HG03469 (cell line): ENCODE measurements around the gene APBA2.

Experiments
- ATAC-seq: cut with Tn5 transposase; IDR thresholded peaks from one replicate; pipeline ENCODE4 v1.9.1; 2021; ENCODE audit warnings: mild to moderate bottlenecking, moderate library complexity, moderate number of reproducible peaks; ENCODE audit not compliant: unreplicated experiment

The APBA2 gene

DNA sequence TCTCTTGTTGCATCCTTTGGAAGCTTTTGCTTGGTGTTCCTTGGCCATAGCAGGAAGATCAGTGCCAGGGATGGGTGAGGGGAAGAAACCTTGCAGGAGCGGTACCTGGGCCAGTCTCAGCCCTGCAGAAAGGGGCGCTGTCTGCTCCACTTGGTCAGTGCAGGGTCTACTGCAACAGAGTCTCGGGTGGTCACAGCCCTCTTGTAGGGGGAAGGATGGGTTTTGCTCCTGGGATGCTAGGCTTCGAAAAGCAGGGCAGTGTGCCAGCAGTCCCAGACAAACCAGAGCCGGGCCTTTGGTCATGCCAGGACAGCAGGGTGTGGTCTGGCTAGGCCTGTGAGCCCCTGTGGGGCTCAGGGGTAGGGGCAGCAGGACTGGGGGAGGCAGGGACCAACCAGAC, 186.7 kb downstream of the APBA2 start:
- ATAC-seq, result no peak

DNA sequence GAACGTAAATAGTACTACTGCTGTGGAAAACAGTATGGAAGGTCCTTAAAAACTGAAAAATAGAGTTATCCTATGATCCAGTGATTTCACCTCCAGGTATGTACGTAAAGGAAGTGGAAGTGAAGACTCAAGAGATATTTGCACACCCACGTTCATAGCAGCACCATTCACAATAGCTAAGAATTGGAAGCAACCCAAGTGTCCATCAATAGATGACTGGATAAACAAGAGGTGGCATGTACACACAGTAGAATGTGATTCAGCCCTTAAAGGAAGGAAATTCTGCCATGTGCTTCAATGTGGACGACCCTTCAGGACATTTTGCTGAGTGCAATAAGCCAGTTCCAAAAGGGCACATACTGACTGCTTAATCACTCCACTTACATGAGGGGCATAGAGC, 188.3 kb downstream of the APBA2 start:
- no peak for ATAC-seq

DNA sequence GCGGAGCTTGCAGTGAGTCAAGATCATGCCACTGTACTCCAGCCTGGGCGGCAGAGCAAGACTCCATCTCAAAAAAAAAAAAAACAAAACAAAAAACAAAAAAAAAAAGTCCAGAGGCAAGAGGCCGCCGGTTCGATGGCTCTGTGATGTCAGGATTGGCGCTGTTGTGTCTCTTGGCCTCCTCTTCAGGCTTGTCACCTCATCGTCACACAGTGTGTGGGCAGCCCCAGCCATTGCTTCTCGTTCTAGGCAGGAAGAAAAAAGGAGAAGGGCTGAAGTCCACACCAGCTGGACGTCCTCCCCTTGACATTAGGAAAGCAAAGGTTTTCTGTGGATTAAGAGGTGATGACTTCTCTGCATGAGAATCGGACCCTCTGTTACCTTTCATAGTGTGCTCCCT, 192.8 kb downstream of the APBA2 start:
- ATAC-seq, result no peak

DNA sequence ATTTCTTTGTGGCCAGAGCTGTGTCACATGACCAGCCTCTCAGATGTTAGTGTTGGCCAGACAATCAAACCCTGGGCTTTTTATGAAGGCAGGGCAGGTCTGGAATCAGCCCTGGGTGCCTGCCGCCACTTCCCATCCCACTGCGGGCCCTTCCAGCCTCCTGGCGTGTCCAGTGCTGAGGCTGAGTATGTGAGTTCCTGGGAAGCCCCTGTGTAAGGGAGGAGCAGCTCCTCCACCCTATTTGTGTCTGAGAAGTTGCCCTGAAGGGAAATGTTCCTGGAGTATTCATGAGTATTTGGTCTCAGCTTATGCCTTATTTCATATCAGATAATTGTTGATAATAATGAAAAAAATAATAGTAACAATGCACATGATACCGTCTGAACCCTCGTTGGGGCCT, 193.7 kb downstream of the APBA2 start:
- ATAC-seq, result no peak

DNA sequence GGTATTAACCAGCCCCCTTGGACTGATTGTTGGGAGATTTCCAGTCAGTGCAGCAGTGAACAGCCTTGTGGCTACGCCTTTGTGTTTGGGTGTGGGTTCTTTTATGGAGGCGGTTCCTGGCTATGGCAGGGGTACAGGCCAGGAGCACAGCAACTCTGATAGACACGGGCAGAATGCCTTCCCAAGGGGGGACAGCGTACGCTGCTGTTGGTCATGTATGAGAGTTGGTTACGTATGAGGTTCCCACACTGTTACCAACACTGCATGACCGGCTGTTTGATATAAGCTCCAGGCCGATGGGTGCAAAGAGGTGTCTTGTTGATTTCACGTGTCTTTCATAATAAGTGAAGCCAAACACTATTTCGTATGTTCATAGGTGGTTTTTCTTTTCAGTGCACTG, 196.0 kb downstream of the APBA2 start:
- no peak for ATAC-seq

DNA sequence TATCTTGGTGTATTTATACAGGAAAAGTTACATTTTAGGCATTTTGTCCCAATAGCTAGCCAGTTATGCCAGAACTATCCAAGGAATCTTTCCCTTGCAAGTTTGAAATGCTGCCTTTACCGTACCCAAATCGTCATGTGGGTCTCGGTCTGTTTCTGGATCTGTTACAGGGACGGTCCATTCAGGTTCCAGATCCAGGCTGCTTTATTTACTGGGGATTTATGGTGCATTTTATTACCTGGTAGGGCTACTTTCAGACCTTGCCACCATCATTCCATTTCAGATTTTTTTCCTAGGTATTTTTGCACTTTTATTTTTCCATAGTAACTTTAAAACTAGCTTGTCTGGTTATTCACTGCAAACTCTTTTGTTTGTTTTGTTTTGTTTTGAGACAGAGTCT, 197.4 kb downstream of the APBA2 start:
- ATAC-seq, result no peak

- ATAC-seq, result no peak
Measured at GRCh38 chr15:29083858-29084257, 198.1 kb downstream of the APBA2 start.

DNA sequence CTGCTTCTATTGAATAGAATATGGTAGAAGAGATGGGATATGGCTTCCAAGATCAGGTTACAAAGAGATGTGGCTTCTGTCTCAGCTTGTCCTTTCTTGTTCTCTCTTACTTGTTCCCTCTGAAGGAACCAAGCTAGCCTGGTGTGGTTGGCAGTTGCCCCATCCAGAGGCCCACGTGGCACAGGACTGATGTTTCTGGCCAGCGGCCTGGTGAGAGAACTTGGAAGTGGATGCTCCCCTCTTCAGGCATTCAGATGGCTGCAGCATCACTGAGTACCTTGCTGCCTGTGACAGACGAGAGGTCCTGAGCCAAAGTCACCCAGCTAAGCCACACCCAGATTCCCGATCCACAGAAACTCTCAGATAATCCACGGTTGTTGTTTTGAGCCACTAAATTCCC, 200.2 kb downstream of the APBA2 start:
- no peak for ATAC-seq

- no peak for ATAC-seq
Measured at GRCh38 chr15:29086891-29087290, 201.1 kb downstream of the APBA2 start.

DNA sequence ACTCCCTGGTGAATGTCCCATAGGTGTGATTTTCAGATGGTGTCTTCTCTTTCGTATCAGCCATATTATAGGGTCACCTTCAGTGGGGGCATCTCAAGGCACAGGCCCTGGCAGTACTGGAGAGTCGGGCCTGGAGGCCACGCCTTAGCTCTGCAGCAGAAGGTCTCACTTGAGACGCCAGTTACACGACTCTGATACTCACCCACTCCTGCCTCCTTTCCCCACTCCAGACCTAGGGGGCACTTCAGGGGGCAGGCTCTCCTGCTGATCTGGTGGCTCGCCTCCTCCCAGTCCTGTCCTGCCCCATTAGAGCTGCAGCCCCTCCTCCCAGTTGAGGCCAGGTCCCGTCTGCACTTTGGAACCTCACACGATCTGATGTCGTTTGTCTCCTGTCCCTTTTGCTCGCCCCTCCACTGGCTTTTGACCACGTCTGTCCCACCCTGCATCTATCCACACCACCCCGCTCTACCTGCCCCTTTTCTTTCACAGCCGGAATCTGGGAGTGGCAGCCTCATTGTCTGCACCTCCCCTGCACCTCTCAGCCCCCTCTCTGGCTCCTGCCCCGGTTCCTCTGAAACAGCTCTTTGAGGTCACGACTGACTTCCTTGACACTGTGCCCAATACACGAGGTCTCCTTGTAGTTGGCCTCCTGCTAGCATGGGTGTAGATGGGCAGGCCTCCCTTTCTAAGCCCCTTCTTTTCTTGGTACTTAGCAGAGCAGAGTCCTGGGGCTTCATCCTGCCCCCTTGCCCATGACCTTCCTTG, 201.9 kb downstream of the APBA2 start:
- no peak for ATAC-seq

- no peak for ATAC-seq
Measured at GRCh38 chr15:29088666-29089065, 202.9 kb downstream of the APBA2 start.

DNA sequence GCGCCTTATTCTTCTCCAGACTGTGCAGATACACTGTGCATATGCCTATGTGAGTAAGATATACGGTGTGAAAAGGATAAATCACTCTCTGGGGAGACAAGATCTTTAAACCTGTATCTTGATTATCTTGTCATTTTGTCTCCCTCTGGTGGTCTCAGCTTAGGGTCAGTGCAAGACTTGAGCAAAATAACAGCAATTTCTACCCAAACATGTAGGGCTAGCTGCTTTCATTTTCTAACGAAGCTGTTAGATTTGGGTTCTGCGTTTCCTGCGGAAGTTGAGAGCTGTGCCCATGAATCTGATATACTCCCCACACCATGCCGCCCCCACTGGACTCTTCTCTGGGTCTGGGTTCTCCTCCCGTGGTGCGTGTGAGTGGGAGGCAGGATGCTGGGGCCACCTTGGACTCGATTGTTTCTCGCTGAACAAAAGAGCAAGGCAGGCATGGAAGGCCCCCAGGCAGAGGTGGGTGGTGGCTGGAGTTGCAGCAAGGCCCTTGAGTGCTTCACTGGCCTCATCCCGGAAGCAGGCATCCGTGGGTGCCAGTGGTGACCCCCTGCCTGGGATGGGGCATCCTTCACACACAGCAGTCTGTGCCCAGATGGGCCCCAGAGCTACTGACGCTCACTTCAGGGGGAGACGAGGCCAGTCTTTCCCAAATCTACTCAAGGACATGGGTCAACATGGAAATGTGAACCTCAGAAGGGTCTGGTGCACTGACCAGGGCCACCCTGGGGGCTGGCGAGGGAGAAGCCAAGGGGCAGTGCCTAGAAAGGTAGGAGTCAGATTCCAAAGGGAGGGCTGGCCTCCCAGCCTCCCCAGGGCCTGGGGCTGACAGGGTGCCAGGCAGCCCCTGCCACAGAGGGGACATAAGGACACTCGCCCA, 204.2 kb downstream of the APBA2 start:
- no peak for ATAC-seq

DNA sequence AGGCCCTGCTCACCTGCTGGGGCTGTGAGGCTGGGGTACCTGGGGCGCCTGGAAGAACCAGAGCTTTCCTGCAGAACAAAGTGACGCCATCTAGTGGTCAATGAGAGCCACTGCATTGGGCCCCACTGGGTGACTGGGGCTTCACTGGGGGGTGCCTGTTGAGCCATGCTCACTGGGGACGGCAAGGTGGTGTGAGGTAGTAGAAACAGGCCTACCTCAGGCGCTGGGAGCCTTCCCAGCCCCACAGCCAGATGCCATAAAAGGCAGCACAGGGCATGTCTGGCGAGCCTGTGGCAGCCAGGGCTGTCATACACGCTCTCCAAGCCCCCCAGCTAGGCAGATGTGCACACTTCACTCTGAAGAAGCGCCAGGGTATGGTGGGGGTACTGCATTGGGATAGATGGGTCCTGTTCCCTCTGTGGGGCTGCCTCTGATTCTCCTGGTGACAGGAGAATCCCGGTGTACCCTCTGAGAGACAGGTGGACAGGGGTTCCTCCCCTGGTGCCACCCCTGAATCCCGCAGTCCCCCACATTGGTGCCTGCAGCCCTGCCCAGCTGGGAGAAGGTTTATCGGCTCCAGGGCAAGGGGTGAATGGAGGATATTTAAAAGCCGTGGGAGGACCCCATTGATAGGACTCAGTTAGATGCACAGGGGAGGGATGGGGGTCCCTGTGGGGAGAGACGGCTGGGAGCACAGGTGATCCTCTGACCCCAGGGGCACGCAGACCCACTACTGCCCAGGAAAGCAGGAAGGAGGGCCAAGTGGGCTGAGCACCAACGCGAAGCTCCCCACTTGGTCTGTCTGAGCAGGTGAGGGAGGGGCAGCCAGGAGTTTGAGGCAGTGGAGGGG, 205.1 kb downstream of the APBA2 start:
- no peak for ATAC-seq

DNA sequence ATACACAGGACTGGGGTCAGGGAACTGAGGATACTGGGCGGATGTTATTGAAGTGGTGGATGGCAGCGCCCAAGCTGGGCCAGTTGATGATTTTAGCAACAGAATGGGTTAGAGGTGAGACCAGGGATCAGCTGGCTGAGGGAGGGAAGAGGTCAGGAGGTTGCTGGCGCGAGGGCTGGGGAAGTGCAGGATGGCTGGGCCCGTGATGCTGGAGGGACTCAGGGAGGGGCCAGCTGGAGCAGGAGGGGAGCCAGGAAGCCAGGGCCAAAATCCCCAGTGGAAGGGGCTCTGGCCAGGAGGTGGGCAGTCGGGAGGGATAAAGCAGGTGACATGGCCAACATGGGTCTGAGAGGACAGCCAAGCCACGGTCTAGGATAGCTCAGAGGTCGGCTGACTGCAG, 205.9 kb downstream of the APBA2 start:
- no peak for ATAC-seq

GRCh38 chr15:29092376-29093064, 206.7 kb downstream of the APBA2 start:
- no peak for ATAC-seq

GRCh38 chr15:29093065-29093435, 207.3 kb downstream of the APBA2 start:
- no peak for ATAC-seq

DNA sequence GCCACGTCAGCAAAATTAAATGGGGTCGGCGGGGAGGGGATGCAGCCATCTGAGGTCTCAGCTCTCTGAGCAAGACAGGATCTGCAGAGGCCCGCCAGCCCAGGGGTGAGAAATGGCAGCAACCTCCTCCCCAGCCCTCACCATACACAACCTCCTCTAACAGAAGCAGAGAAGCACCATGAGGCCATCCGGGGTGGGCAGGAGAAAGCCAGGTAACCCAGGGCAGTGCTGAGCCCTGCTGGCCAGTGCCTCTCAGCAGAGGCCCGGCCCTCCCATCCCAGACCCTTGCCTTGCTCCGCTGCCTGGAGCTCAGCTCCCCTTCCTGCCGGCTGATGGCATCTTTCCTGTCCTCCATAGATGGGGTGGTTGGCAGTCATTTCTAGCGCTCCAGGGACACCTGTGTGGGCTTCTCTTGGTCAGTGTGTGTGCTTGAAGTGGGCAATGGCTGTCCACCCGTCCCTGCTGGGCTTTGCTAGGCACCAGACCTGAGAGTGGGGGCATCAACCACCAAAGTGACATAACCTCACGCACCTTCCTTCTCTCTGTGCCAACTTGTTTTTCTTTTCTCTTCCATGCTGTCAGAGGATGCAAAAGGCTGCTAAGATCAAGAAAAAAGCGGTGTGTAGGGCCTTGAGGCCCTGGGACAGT, 208.0 kb downstream of the APBA2 start:
- no peak for ATAC-seq

DNA sequence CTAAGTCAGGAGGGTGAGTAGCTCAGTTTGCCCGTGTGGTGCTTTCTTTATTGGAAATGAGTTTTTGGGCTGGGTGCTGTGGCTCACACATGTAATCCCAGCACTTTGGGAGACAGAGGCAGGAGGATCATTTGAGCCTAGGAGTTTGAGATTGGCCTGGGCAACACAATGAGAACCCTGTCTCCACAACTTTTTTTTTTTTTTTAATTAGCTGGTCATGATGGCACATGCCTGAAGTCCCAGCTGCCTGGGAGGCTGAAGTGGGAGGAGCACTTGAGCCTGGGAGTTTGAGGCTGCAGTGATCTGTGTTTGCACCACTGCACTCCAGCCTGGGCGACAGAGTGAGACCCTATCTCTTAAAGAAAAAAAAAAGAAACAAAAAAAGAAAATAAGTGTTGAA, 208.9 kb downstream of the APBA2 start:
- ATAC-seq, result no peak

GRCh38 chr15:29095746-29096145, 210.0 kb downstream of the APBA2 start:
- ATAC-seq, result no peak

GRCh38 chr15:29097168-29097567, 211.4 kb downstream of the APBA2 start:
- ATAC-seq, result no peak
